Immature natural killer cell (primary cell): ENCODE measurements around the gene TTBK2. TPM values are rescaled to one million over a fixed set of nuclear protein-coding genes. Genes with fewer than 3 reads are reported as not detected.

Source experiments
- DNase-seq, 3 donors: peaks; one replicate each; pipeline ENCODE4 v3.0.0; 2022; ENCODE audit warnings: mixed read lengths in 1 of 3
- H3K27ac Mint-ChIP-seq, 6 donors: one replicate each; pipeline ENCODE4 v1.8.0; 2020; ENCODE audit warnings: mixed read lengths in 6 of 6, mild to moderate bottlenecking in 5 of 6, inconsistent platforms in 4 of 6, moderate library complexity in 3 of 6
- H3K27me3 Mint-ChIP-seq, 3 donors: one replicate each; pipeline ENCODE4 v1.8.0; 2020 to 2021; ENCODE audit warnings: low read depth in 3 of 3, mild to moderate bottlenecking in 3 of 3, mixed read lengths in 3 of 3, moderate library complexity in 3 of 3, inconsistent platforms in 1 of 3
- H3K36me3 Mint-ChIP-seq, 3 donors: one replicate each; pipeline ENCODE4 v1.8.0; 2020; ENCODE audit warnings: mixed read lengths in 3 of 3, inconsistent platforms in 2 of 3, mild to moderate bottlenecking in 2 of 3
- H3K4me1 Mint-ChIP-seq, 2 donors: one replicate each; pipeline ENCODE4 v1.8.0; 2020; ENCODE audit warnings: inconsistent platforms in 2 of 2, mild to moderate bottlenecking in 2 of 2, mixed read lengths in 2 of 2, moderate library complexity in 1 of 2
- H3K4me3 Mint-ChIP-seq, 5 donors: one replicate each; pipeline ENCODE4 v1.8.0; 2020; ENCODE audit warnings: mild to moderate bottlenecking in 5 of 5, mixed read lengths in 5 of 5, inconsistent platforms in 3 of 5, moderate library complexity in 3 of 5
- H3K9me3 Mint-ChIP-seq, 6 donors: one replicate each; pipeline ENCODE4 v1.8.0; 2020; ENCODE audit warnings: mild to moderate bottlenecking in 6 of 6, mixed read lengths in 6 of 6, inconsistent platforms in 4 of 6, moderate library complexity in 3 of 6
- polyA plus RNA-seq, 3 donors: library from polyadenylated mRNA; unstranded; fragments of 300-500 nt; fragmentation: Illumina TruSeq; gene quantifications; one replicate each; pipeline ENCODE4 v1.2.3, GENCODE V29; 2021

Gene TTBK2
- polyA plus RNA-seq, 3 donors from 2014 or later: 5.1 to 11.0 (median 5.9) TPM

- Mint-ChIP-seq H3K27ac (no peak overlapping the region), H3K27me3 (no peaks in the 10 kb centered on the region), H3K4me1 (no peaks in the 10 kb centered on the region), H3K9me3 (no peaks in the 10 kb centered on the region), H3K4me3 (no peak overlapping the region), H3K36me3 (peaks cover 4 to 18% (median 14%) of the 10 kb centered on the region in 3 donors)
- no peak for DNase-seq
Observed at GRCh38 chr15:42836251-42836650, 84.3 kb downstream of the TTBK2 start.

GRCh38 chr15:42832576-42832975 is 88.0 kb downstream of the TTBK2 start:
- Mint-ChIP-seq H3K27ac (no peak overlapping the region), H3K36me3 (peaks cover 0 to 10% (median 10%) of the 10 kb centered on the region in 3 donors), H3K4me1 (no peaks in the 10 kb centered on the region), H3K4me3 (no peak overlapping the region), H3K9me3 (no peaks in the 10 kb centered on the region), H3K27me3 (no peaks in the 10 kb centered on the region)
- DNase-seq: no peak

GRCh38 chr15:42826251-42826890 is 94.2 kb downstream of the TTBK2 start:
- Mint-ChIP-seq H3K36me3 (peaks cover 13 to 44% (median 14%) of the 10 kb centered on the region in 3 donors), H3K4me3 (no peak overlapping the region), H3K4me1 (no peaks in the 10 kb centered on the region), H3K9me3 (no peaks in the 10 kb centered on the region), H3K27ac (no peak overlapping the region), H3K27me3 (no peaks in the 10 kb centered on the region)
- DNase-seq: no peak

- no peaks in the 10 kb centered on the region for H3K27me3 Mint-ChIP-seq
- no peaks in the 10 kb centered on the region for H3K4me1 Mint-ChIP-seq
- H3K9me3 Mint-ChIP-seq: no peaks in the 10 kb centered on the region
- no peak overlapping the region for H3K4me3 Mint-ChIP-seq
- H3K36me3 Mint-ChIP-seq: peaks cover 13 to 50% (median 21%) of the 10 kb centered on the region in 3 donors
- no peak overlapping the region for H3K27ac Mint-ChIP-seq
- no peak for DNase-seq
Observed at GRCh38 chr15:42825599-42825998, 95.0 kb downstream of the TTBK2 start.

- H3K27me3 Mint-ChIP-seq: peaks cover 0 to 1% (median 0%) of the 10 kb centered on the region in 3 donors
- peaks cover 9 to 35% (median 18%) of the 10 kb centered on the region in 3 donors for H3K36me3 Mint-ChIP-seq
- no peak overlapping the region for H3K4me3 Mint-ChIP-seq
- peak overlapping the region in 1 of 6 donors; percentile 54 for H3K27ac Mint-ChIP-seq
- DNase-seq: no peak
- no peaks in the 10 kb centered on the region for H3K9me3 Mint-ChIP-seq
- no peaks in the 10 kb centered on the region for H3K4me1 Mint-ChIP-seq
Observed at GRCh38 chr15:42820811-42821210, 99.8 kb downstream of the TTBK2 start.

GRCh38 chr15:42819786-42820185 is 100.8 kb downstream of the TTBK2 start:
- H3K36me3 Mint-ChIP-seq: peaks cover 6 to 31% (median 18%) of the 10 kb centered on the region in 3 donors
- H3K27me3 Mint-ChIP-seq: peaks cover 0 to 1% (median 0%) of the 10 kb centered on the region in 3 donors
- no peak for DNase-seq
- no peak overlapping the region for H3K4me3 Mint-ChIP-seq
- H3K9me3 Mint-ChIP-seq: no peaks in the 10 kb centered on the region
- H3K4me1 Mint-ChIP-seq: no peaks in the 10 kb centered on the region
- no peak overlapping the region for H3K27ac Mint-ChIP-seq

GRCh38 chr15:42811433-42811832 is 109.1 kb downstream of the TTBK2 start:
- DNase-seq: no peak
- Mint-ChIP-seq H3K27ac (no peak overlapping the region), H3K4me1 (no peaks in the 10 kb centered on the region), H3K4me3 (no peak overlapping the region), H3K27me3 (no peaks in the 10 kb centered on the region), H3K36me3 (peaks cover 5 to 26% (median 18%) of the 10 kb centered on the region in 3 donors), H3K9me3 (no peaks in the 10 kb centered on the region)

GRCh38 chr15:42808913-42809312 is 111.7 kb downstream of the TTBK2 start:
- Mint-ChIP-seq H3K27ac (peak overlapping the region in 1 of 6 donors; percentile 6), H3K9me3 (no peaks in the 10 kb centered on the region), H3K27me3 (no peaks in the 10 kb centered on the region), H3K36me3 (peaks cover 5 to 30% (median 18%) of the 10 kb centered on the region in 3 donors), H3K4me3 (no peak overlapping the region), H3K4me1 (no peaks in the 10 kb centered on the region)
- DNase-seq: no peak

GRCh38 chr15:42805266-42805665 is 115.3 kb downstream of the TTBK2 start:
- Mint-ChIP-seq H3K4me3 (no peak overlapping the region), H3K27me3 (no peaks in the 10 kb centered on the region), H3K27ac (no peak overlapping the region), H3K4me1 (no peaks in the 10 kb centered on the region), H3K36me3 (peaks cover 4 to 25% (median 5%) of the 10 kb centered on the region in 3 donors), H3K9me3 (no peaks in the 10 kb centered on the region)
- DNase-seq: no peak

GRCh38 chr15:42804739-42805138 is 115.8 kb downstream of the TTBK2 start:
- no peaks in the 10 kb centered on the region for H3K27me3 Mint-ChIP-seq
- H3K4me1 Mint-ChIP-seq: no peaks in the 10 kb centered on the region
- no peak overlapping the region for H3K4me3 Mint-ChIP-seq
- H3K9me3 Mint-ChIP-seq: no peaks in the 10 kb centered on the region
- no peak overlapping the region for H3K27ac Mint-ChIP-seq
- DNase-seq: no peak
- H3K36me3 Mint-ChIP-seq: peaks cover 3 to 25% (median 6%) of the 10 kb centered on the region in 3 donors

GRCh38 chr15:42803436-42803835 is 117.1 kb downstream of the TTBK2 start:
- Mint-ChIP-seq H3K36me3 (peaks cover 3 to 28% (median 9%) of the 10 kb centered on the region in 3 donors), H3K27me3 (no peaks in the 10 kb centered on the region)
- DNase-seq: no peak

GRCh38 chr15:42802168-42802567 is 118.4 kb downstream of the TTBK2 start:
- H3K27me3 Mint-ChIP-seq: no peaks in the 10 kb centered on the region
- H3K4me1 Mint-ChIP-seq: peaks cover under 1 to 3% of the 10 kb centered on the region in 2 donors
- no peak for DNase-seq
- peaks cover 3 to 28% (median 11%) of the 10 kb centered on the region in 3 donors for H3K36me3 Mint-ChIP-seq
- H3K27ac Mint-ChIP-seq: no peak overlapping the region
- H3K9me3 Mint-ChIP-seq: no peaks in the 10 kb centered on the region
- H3K4me3 Mint-ChIP-seq: no peak overlapping the region

More at GRCh38 chr15:42803436-42803835, 117.1 kb downstream of the TTBK2 start:
- Mint-ChIP-seq H3K4me1 (no peaks in the 10 kb centered on the region), H3K9me3 (no peaks in the 10 kb centered on the region), H3K4me3 (no peak overlapping the region), H3K27ac (no peak overlapping the region)

- H3K4me3 Mint-ChIP-seq: no peak overlapping the region
- no peak for DNase-seq
- no peak overlapping the region for H3K27ac Mint-ChIP-seq
- H3K27me3 Mint-ChIP-seq: no peaks in the 10 kb centered on the region
- peaks cover 13 to 15% of the 10 kb centered on the region in 2 donors for H3K4me1 Mint-ChIP-seq
- peaks cover 3 to 23% (median 11%) of the 10 kb centered on the region in 3 donors for H3K36me3 Mint-ChIP-seq
- no peaks in the 10 kb centered on the region for H3K9me3 Mint-ChIP-seq
Observed at GRCh38 chr15:42800731-42801474, 119.7 kb downstream of the TTBK2 start.

GRCh38 chr15:42798802-42799201 is 121.8 kb downstream of the TTBK2 start:
- Mint-ChIP-seq H3K9me3 (no peaks in the 10 kb centered on the region), H3K27me3 (no peaks in the 10 kb centered on the region), H3K36me3 (peaks cover 3 to 17% (median 11%) of the 10 kb centered on the region in 3 donors), H3K27ac (no peak overlapping the region), H3K4me1 (peaks cover 14 to 18% of the 10 kb centered on the region in 2 donors), H3K4me3 (no peak overlapping the region)
- no peak for DNase-seq
